Hepatocyte (in vitro differentiated cells): ENCODE measurements around the gene CFAP52.

ENCODE experiments used
- CTCF ChIP-seq: fragments of 200-600 bp; sonication (generic); IDR thresholded peaks from 2 replicates; pipeline ENCODE4 v1.5.1; 2016; ENCODE audit warnings: antibody characterized with exemption, mild to moderate bottlenecking; ENCODE audit not compliant: poor library complexity
- EZH2 ChIP-seq: fragments of 200-600 bp; sonication (generic); IDR thresholded peaks from 2 replicates; pipeline ENCODE4 v1.6.1; 2016; ENCODE audit warnings: antibody characterized with exemption, mild to moderate bottlenecking, borderline replicate concordance
- EZH2phosphoT487 ChIP-seq: fragments of 200-600 bp; sonication (generic); IDR thresholded peaks from one replicate; pipeline ENCODE4 v1.6.1; 2018; ENCODE audit warnings: antibody characterized with exemption, mild to moderate bottlenecking, low read depth, moderate library complexity; ENCODE audit not compliant: unreplicated experiment, severe bottlenecking

GRCh38 chr17:9677896-9678295 is 101.5 kb downstream of the CFAP52 start:
- TF ChIP-seq CTCF: no peak
- no peak for TF ChIP-seq EZH2
- TF ChIP-seq EZH2phosphoT487: no peak
